GM23338 (cell line): ENCODE data around the gene CSF2RB. TPM values are rescaled to one million over a fixed set of nuclear protein-coding genes. Genes with fewer than 3 reads are reported as not detected.

Source experiments
- ATAC-seq: fragments of 200-7000 bp; cut with Tn5 transposase; 3 replicates; pipeline ENCODE4 v1.9.1; 2020
- DNase-seq: peaks from one replicate; pipeline ENCODE4 v3.0.0-alpha.2; 2015; ENCODE audit warnings: low spot score
- H2AFZ ChIP-seq: fragments of 200-600 bp; sonication (generic); 2 replicates; pipeline ENCODE4 v1.8.0; 2016; ENCODE audit warnings: antibody characterized with exemption, mild to moderate bottlenecking, moderate library complexity
- H3F3A ChIP-seq: fragments of 200-600 bp; sonication (generic); replicated peaks from 2 replicates; pipeline ENCODE4 v1.8.0; 2017; ENCODE audit warnings: antibody characterized with exemption, mixed run types, low read depth
- H3K27ac ChIP-seq: fragments of 200-600 bp; sonication (generic); 2 replicates; pipeline ENCODE4 v1.6.1; 2016; ENCODE audit warnings: low read depth
- H3K27me3 ChIP-seq: fragments of 200-600 bp; sonication (generic); 2 replicates; pipeline ENCODE4 v1.8.0; 2016; ENCODE audit warnings: mild to moderate bottlenecking, mixed run types, moderate library complexity; ENCODE audit not compliant: insufficient read depth
- H3K36me3 ChIP-seq: fragments of 200-600 bp; sonication (generic); 2 replicates; pipeline ENCODE4 v1.8.0; 2016; ENCODE audit warnings: mild to moderate bottlenecking; ENCODE audit not compliant: insufficient read depth
- H3K4me1 ChIP-seq: fragments of 200-600 bp; sonication (generic); 2 replicates; pipeline ENCODE4 v1.8.0; 2016; ENCODE audit warnings: mild to moderate bottlenecking, moderate library complexity; ENCODE audit not compliant: insufficient read depth
- H3K4me2 ChIP-seq: fragments of 200-600 bp; sonication (generic); 2 replicates; pipeline ENCODE4 v1.7.1; 2017; ENCODE audit warnings: mixed run types
- H3K4me3 ChIP-seq: fragments of 200-600 bp; sonication (generic); 2 replicates; pipeline ENCODE4 v1.6.1; 2016; ENCODE audit warnings: mixed run types
- H3K79me2 ChIP-seq: fragments of 200-600 bp; sonication (generic); replicated peaks from 2 replicates; pipeline ENCODE4 v1.8.0; 2017; ENCODE audit warnings: mild to moderate bottlenecking; ENCODE audit not compliant: insufficient read depth
- H3K9me2 ChIP-seq: fragments of 200-600 bp; sonication (generic); 2 replicates; pipeline ENCODE4 v1.8.0; 2017; ENCODE audit not compliant: insufficient read depth
- H4K20me1 ChIP-seq: fragments of 200-600 bp; sonication (generic); replicated peaks from 2 replicates; pipeline ENCODE4 v1.8.0; 2017; ENCODE audit warnings: mild to moderate bottlenecking; ENCODE audit not compliant: insufficient read depth
- H3K27ac Mint-ChIP-seq: 2 replicates; pipeline ENCODE4 v1.8.0; 2020; ENCODE audit warnings: inconsistent platforms, mild to moderate bottlenecking, moderate library complexity, mixed read lengths
- H3K27me3 Mint-ChIP-seq: 3 replicates; pipeline ENCODE4 v1.8.0; 2022; ENCODE audit warnings: low read depth, mild to moderate bottlenecking, moderate library complexity, mixed read lengths, inconsistent platforms; ENCODE audit not compliant: insufficient read depth, poor library complexity
- H3K36me3 Mint-ChIP-seq: 3 replicates; pipeline ENCODE4 v1.8.0; 2021; ENCODE audit warnings: low read depth, mild to moderate bottlenecking, inconsistent platforms, moderate library complexity, mixed read lengths
- H3K4me1 Mint-ChIP-seq: 3 replicates; pipeline ENCODE4 v1.8.0; 2020; ENCODE audit warnings: mild to moderate bottlenecking, inconsistent platforms, mixed read lengths
- H3K4me3 Mint-ChIP-seq: 3 replicates; pipeline ENCODE4 v1.8.0; 2021; ENCODE audit warnings: moderate library complexity, mild to moderate bottlenecking, inconsistent platforms, mixed read lengths
- H3K9me3 Mint-ChIP-seq: 3 replicates; pipeline ENCODE4 v1.8.0; 2020; ENCODE audit warnings: moderate library complexity, mild to moderate bottlenecking, inconsistent platforms, mixed read lengths
- CREB1 ChIP-seq: fragments of 250-450 bp; sonication (Bioruptor Pico); IDR thresholded peaks from 2 replicates; pipeline ENCODE4 v1.5.0; 2020; ENCODE audit warnings: low read depth, mild to moderate bottlenecking, moderate library complexity
- CTCF ChIP-seq, 2 experiments: fragments of 200-600 bp in 1 of 2; sonication (generic) in 1 of 2; conservative IDR thresholded peaks; 2 replicates each; pipeline versions ENCODE4 v1.5.1 to v1.6.1; 2016 to 2017; ENCODE audit warnings: antibody characterized with exemption in 2 of 2, low read depth in 2 of 2, mild to moderate bottlenecking in 2 of 2, moderate library complexity in 1 of 2
- ETS1 ChIP-seq: IDR thresholded peaks from 2 replicates; pipeline ENCODE4 v1.6.1; 2016; ENCODE audit warnings: antibody characterized with exemption
- EZH2 ChIP-seq: fragments of 200-600 bp; sonication (generic); IDR thresholded peaks from one replicate; pipeline ENCODE4 v1.8.0; 2017; ENCODE audit warnings: antibody characterized with exemption, mild to moderate bottlenecking, low read depth; ENCODE audit not compliant: unreplicated experiment
- NANOG ChIP-seq: IDR thresholded peaks from 2 replicates; pipeline ENCODE4 v1.6.1; 2016; ENCODE audit warnings: antibody characterized with exemption, borderline replicate concordance
- POLR2AphosphoS5 ChIP-seq: IDR thresholded peaks from 2 replicates; pipeline ENCODE4 v1.6.1; 2016; ENCODE audit warnings: antibody characterized with exemption, low read depth
- REST ChIP-seq: IDR thresholded peaks from one replicate; pipeline ENCODE4 v1.6.1; 2018; ENCODE audit warnings: antibody characterized with exemption; ENCODE audit not compliant: unreplicated experiment
- ZNF114 ChIP-seq: fragments of 250-450 bp; sonication (Bioruptor Pico); IDR thresholded peaks from 2 replicates; pipeline ENCODE4 v1.5.0; 2020; ENCODE audit warnings: mild to moderate bottlenecking, moderate library complexity
- polyA plus RNA-seq: library from polyadenylated mRNA; unstranded; fragments of >200 nt; fragmentation: Nextera tagmentation; extraction: Ambion mirVana; gene quantifications from 2 replicates; pipeline ENCODE4 v1.2.1, GENCODE V29; 2016
- total RNA-seq: library from RNA; depleted of rRNA; stranded (reverse); fragments of >200 nt; shearing (Covaris generic); gene quantifications from 2 replicates; pipeline ENCODE4 v1.2.3, GENCODE V29; 2014

The CSF2RB gene
- total and polyA plus RNA-seq, 2 experiments from 2014 or later = not detected

- Histone ChIP-seq H3K27ac (no peak overlapping the region), H4K20me1 (no peaks in the 10 kb centered on the region), H3K4me3 (no peak overlapping the region), H3K27me3 (no peaks in the 10 kb centered on the region), H3F3A (no peaks in the 10 kb centered on the region), H3K4me1 (no peaks in the 10 kb centered on the region), H3K79me2 (no peaks in the 10 kb centered on the region), H3K4me2 (no peak overlapping the region), H3K9me2 (no peaks in the 10 kb centered on the region), H3K36me3 (no peaks in the 10 kb centered on the region), H2AFZ (no peak overlapping the region)
- no peaks in the 10 kb centered on the region; the same call in 2 of the 3 replicates for H3K9me3 Mint-ChIP-seq
- DNase-seq (no peak), ATAC-seq (no peak)
- H3K4me1 Mint-ChIP-seq = peaks cover 4% of the 10 kb centered on the region; the same call in 1 of the 3 replicates
- TF ChIP-seq REST (no peak), ZNF114 (CRISPR knock-in tag) (no peak), EZH2 (no peak), CREB1 (CRISPR knock-in tag) (no peak), ETS1 (no peak), NANOG (no peak)
- H3K4me3 Mint-ChIP-seq = no peak overlapping the region
- no peak overlapping the region for H3K27ac Mint-ChIP-seq
- H3K27me3 Mint-ChIP-seq = peaks cover 7% of the 10 kb centered on the region
- H3K36me3 Mint-ChIP-seq = no peaks in the 10 kb centered on the region
These were observed 18.0 kb downstream of the CSF2RB start for GRCh38 chr22:36931446-36931845.

- no peaks in the 10 kb centered on the region for H3K79me2 ChIP-seq
- Mint-ChIP-seq H3K27me3 (peaks cover 4% of the 10 kb centered on the region), H3K27ac (no peak overlapping the region), H3K4me1 (peaks cover 3% of the 10 kb centered on the region; the same call in 1 of the 3 replicates), H3K36me3 (no peaks in the 10 kb centered on the region), H3K9me3 (no peaks in the 10 kb centered on the region; the same call in 2 of the 3 replicates), H3K4me3 (no peak overlapping the region)
- H3K27me3 ChIP-seq = no peaks in the 10 kb centered on the region
- H3K4me2 ChIP-seq = no peak overlapping the region
- H3K36me3 ChIP-seq = no peaks in the 10 kb centered on the region
- H3F3A ChIP-seq = no peaks in the 10 kb centered on the region
- no peak overlapping the region for H3K4me3 ChIP-seq
- DNase-seq (no peak), ATAC-seq (no peak)
- no peak overlapping the region for H2AFZ ChIP-seq
- H4K20me1 ChIP-seq = no peaks in the 10 kb centered on the region
- no peaks in the 10 kb centered on the region for H3K9me2 ChIP-seq
- H3K4me1 ChIP-seq = no peaks in the 10 kb centered on the region
- no peak overlapping the region for H3K27ac ChIP-seq
- TF ChIP-seq POLR2AphosphoS5 (no peak), REST (no peak), ZNF114 (CRISPR knock-in tag) (no peak), CTCF (conservative IDR thresholded peaks at IDR 0.05; ENCODE audit: low read depth in 2 of 2) (no peak)
These were observed 20.4 kb downstream of the CSF2RB start for GRCh38 chr22:36933629-36934417.
